GM21360 (cell line): Measurements from ENCODE around the gene SFXN3.

Experiments
- ATAC-seq: cut with Tn5 transposase; IDR thresholded peaks from one replicate; pipeline ENCODE4 v1.9.1; 2021; ENCODE audit warnings: mild to moderate bottlenecking, moderate library complexity; ENCODE audit not compliant: unreplicated experiment

Gene SFXN3

GRCh38 chr10:100999742-101000126, 31.3 kb upstream of the SFXN3 start, which contains the start of gene LZTS2:
Gene LZTS2 (plus strand): TSS chr10:100999808. CDS start chr10:101002539, 2,731 bp downstream.
- ATAC-seq = no peak

GRCh38 chr10:101000127-101000914, 30.7 kb upstream of the SFXN3 start:
- no peak for ATAC-seq

- ATAC-seq = no peak
These were observed 29.9 kb upstream of the SFXN3 start for GRCh38 chr10:101000915-101001658.

- ATAC-seq = no peak
These were observed 29.4 kb upstream of the SFXN3 start for GRCh38 chr10:101001659-101002035.

- no peak for ATAC-seq
These were observed 28.6 kb upstream of the SFXN3 start for GRCh38 chr10:101002456-101002855.

GRCh38 chr10:101003639-101004206, 27.3 kb upstream of the SFXN3 start:
- ATAC-seq = no peak

GRCh38 chr10:101005361-101005760, 25.7 kb upstream of the SFXN3 start:
- no peak for ATAC-seq

GRCh38 chr10:101005869-101006567, 25.0 kb upstream of the SFXN3 start:
- ATAC-seq = no peak

GRCh38 chr10:101006593-101007098, 24.4 kb upstream of the SFXN3 start:
- ATAC-seq = no peak

GRCh38 chr10:101007099-101007711, 23.8 kb upstream of the SFXN3 start:
- ATAC-seq = no peak

- no peak for ATAC-seq
These were observed 22.9 kb upstream of the SFXN3 start for GRCh38 chr10:101007915-101008822.

- no peak for ATAC-seq
These were observed 22.1 kb upstream of the SFXN3 start for GRCh38 chr10:101008823-101009423.

GRCh38 chr10:101010329-101010728, 20.7 kb upstream of the SFXN3 start:
- ATAC-seq = no peak

- no peak for ATAC-seq
These were observed 19.3 kb upstream of the SFXN3 start for GRCh38 chr10:101011517-101012423.

GRCh38 chr10:101012525-101013364, 18.3 kb upstream of the SFXN3 start:
- ATAC-seq = peak; percentile 75

- ATAC-seq = no peak
These were observed 17.6 kb upstream of the SFXN3 start for GRCh38 chr10:101013365-101013825.

GRCh38 chr10:101014230-101014884, 16.7 kb upstream of the SFXN3 start:
- no peak for ATAC-seq
